Measurements from ENCODE around the gene CD9.

The CD9 gene

DNA sequence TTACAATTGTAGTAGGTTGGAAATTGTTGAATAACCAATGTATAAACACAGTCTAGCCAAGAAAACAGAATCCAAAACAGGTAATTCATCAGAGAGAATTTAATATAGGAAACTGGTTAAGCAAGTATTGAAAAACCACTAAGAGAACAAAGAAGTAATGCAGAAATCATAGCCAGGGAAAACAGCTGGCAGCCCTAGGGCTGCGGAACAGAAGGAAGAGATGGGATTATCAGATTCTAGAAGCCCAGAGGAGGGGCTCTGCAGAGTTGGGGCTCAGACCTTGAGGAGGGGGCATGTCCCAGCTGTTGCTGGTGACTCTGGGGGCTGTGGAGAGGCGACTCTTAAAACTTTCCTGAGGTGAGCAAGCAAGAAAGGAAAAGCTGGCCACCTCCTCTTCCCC lies 49.4 kb downstream of the CD9 start:
- no peak for DNase-seq (ENCODE audit: low spot score)
- TF ChIP-seq, protein P1, sequence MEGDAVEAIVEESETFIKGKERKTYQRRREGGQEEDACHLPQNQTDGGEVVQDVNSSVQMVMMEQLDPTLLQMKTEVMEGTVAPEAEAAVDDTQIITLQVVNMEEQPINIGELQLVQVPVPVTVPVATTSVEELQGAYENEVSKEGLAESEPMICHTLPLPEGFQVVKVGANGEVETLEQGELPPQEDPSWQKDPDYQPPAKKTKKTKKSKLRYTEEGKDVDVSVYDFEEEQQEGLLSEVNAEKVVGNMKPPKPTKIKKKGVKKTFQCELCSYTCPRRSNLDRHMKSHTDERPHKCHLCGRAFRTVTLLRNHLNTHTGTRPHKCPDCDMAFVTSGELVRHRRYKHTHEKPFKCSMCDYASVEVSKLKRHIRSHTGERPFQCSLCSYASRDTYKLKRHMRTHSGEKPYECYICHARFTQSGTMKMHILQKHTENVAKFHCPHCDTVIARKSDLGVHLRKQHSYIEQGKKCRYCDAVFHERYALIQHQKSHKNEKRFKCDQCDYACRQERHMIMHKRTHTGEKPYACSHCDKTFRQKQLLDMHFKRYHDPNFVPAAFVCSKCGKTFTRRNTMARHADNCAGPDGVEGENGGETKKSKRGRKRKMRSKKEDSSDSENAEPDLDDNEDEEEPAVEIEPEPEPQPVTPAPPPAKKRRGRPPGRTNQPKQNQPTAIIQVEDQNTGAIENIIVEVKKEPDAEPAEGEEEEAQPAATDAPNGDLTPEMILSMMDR (IDR thresholded peaks at IDR 0.05; ENCODE audit: extremely low read depth, missing control alignments) = no peak

DNA sequence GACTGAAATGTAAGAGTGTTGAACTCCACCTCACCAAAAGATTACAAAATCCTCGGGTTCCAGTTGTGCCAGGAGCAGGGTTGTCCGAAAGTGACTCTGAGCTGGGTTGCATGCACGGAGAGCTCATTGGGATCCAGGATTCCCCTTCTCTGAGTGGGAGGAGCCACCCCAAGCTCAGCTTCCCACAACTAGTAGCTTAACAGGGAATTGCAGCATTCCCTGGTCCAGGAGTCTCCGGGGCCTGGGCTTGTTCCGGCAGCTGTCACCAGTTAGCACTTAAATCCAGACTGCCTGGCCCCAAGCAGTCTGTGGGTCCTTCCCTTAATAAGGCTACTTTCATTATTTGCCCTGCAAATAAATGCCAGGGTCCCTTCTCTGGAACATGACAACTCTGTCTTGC lies 50.1 kb downstream of the CD9 start:
- TF ChIP-seq, protein P1 (IDR thresholded peaks at IDR 0.05; ENCODE audit: extremely low read depth, missing control alignments) = no peak

DNA sequence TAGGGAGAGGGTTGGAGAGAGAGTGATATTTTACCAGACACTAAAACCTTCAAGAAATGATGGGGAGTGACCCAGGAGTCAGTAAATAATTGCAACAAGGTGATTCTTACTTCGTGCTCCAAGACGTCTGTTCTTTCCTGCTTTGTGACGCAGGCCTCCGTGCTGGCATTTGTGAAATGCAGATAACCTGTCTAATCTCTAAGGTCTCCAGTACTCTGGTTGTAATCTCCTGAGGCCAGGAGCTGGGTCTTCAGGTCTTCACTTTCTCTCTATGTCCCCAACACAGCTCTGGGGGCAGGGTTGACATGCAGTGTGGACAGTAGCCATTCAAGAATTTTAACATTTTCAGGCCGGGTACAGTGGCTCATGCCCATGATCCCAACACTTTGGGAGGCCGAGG lies 53.1 kb downstream of the CD9 start:
- TF ChIP-seq, protein P1 (IDR thresholded peaks at IDR 0.05; ENCODE audit: extremely low read depth, missing control alignments) = no peak
- DNase-seq (ENCODE audit: low spot score) = no peak

More for the DNA sequence above, 50.1 kb downstream of the CD9 start:
- DNase-seq (ENCODE audit: low spot score) = no peak

DNA sequence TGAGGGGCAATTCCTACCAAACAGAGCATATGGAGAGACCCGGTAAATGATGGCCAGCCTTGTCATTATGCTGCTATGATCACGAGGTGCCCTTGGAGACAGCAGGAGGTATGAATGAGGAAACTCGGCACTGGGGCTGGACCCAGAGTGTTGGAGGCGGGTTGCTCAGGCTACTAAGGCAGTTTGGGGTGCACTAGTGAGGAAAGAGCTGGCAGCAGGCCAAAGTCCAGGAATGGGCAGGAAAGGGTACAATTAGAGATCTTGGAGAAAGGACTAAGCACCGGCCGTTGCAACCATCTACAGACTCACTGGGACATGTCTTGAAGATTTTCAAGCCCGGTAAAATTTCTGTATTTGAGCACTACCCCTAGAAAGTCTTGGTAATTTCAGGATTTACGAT lies 54.3 kb downstream of the CD9 start:
- DNase-seq (ENCODE audit: low spot score) = no peak
- TF ChIP-seq, protein P1 (IDR thresholded peaks at IDR 0.05; ENCODE audit: extremely low read depth, missing control alignments) = no peak

DNA sequence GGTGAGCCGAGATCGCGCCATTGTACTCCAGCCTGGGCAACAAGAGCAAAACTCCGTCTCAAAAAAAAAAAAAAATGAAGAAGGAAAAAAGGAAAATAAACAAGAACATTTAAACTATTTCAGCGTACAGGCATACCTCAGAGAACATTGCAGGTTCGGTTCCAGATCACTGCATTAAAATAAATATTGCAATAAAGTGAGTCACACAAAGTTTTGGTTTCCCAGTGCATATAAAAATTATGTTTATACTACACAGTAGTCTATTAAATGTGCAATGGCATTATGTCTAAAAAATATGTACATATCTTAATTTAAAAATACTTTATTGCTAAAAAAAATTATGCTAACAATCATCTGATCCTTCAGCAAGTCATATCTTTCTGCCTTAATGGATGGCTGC lies 56.8 kb downstream of the CD9 start:
- TF ChIP-seq, protein P1 (IDR thresholded peaks at IDR 0.05; ENCODE audit: extremely low read depth, missing control alignments) = no peak
- DNase-seq (ENCODE audit: low spot score) = no peak

DNA sequence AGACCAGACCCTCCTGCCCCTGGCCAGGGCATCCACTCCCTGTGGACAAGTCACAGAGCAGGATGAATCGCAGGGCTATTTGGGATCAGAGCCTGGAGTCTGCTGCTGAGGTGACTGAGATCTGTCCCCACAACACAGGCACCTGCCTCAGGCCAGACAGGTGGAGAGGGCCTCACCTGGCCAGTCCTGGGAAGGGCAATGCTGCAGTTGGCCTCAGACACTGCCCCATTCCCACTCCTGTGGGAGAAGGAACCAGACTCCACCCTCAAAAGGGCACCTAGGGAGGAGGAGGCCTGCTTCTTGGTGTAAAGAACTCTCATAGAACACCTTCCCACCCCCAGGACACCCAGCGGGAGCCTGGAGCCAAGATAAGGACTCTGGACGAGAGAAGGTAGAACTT lies 62.0 kb downstream of the CD9 start:
- no peak for DNase-seq (ENCODE audit: low spot score)
- TF ChIP-seq, protein P1 (IDR thresholded peaks at IDR 0.05; ENCODE audit: extremely low read depth, missing control alignments) = no peak

DNA sequence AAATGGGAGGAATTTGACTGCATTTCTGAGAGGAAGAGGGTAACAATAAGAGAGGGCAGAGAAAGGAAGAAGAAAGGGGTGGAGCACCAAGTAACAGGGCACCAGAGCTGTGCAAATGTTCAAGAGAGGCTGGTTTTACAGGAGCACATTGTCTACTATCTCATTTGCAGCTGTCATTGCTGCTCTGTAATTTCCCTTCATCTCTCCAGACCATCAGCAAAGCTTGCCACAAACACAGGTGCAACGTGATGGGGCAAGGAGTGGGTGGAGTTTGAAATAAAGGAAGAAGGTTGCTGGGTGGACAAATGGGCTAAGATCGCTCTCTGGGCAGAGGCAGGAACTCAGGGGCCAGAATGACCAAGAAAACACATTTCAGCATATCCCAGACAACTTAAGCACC lies 62.4 kb downstream of the CD9 start:
- no peak for DNase-seq (ENCODE audit: low spot score)
- TF ChIP-seq, protein P1 (IDR thresholded peaks at IDR 0.05; ENCODE audit: extremely low read depth, missing control alignments) = no peak

Measured in GM20000 (cell line).